Skeletal muscle tissue (tissue), 5 donors: ENCODE measurements around the gene TAS2R8. TPM values are rescaled to one million over a fixed set of nuclear protein-coding genes. Genes with fewer than 3 reads are reported as not detected.

Experiments used
- H3K27ac ChIP-seq: one replicate; pipeline ENCODE4 v1.7.0; 2013; ENCODE audit warnings: mild to moderate bottlenecking, low read depth, low read length, inconsistent platforms
- H3K27me3 ChIP-seq, 3 donors: one replicate each; pipeline ENCODE4 v1.7.0; 2013; ENCODE audit warnings: low read length in 3 of 3; ENCODE audit not compliant: control insufficient read depth in 3 of 3, insufficient read depth in 3 of 3
- H3K36me3 ChIP-seq, 3 donors: one replicate each; pipeline ENCODE4 v1.7.0; 2013; ENCODE audit warnings: low read length in 3 of 3; ENCODE audit not compliant: control insufficient read depth in 3 of 3, insufficient read depth in 3 of 3
- H3K4me1 ChIP-seq, 3 donors: one replicate each; pipeline ENCODE4 v1.7.0; 2013; ENCODE audit warnings: low read length in 3 of 3, mild to moderate bottlenecking in 3 of 3; ENCODE audit not compliant: control insufficient read depth in 3 of 3, insufficient read depth in 3 of 3
- H3K4me3 ChIP-seq, 3 donors: one replicate each; pipeline ENCODE4 v1.7.0; 2013; ENCODE audit warnings: low read length in 3 of 3
- H3K9ac ChIP-seq, 3 donors: one replicate each; pipeline ENCODE4 v1.7.0; 2013; ENCODE audit warnings: low read length in 3 of 3, mild to moderate bottlenecking in 3 of 3, moderate library complexity in 2 of 3, low read depth in 1 of 3
- H3K9me3 ChIP-seq, 3 donors: one replicate each; pipeline ENCODE4 v1.7.0; 2013; ENCODE audit warnings: low read length in 3 of 3; ENCODE audit not compliant: control insufficient read depth in 3 of 3
- small RNA-seq: library from RNA; depleted of rRNA; stranded (forward); fragments of <200 nt; gene quantifications from one replicate; pipeline ENCODE3, GENCODE V24; 2014
- total RNA-seq: library from RNA; depleted of rRNA; stranded (reverse); fragments of >200 nt; gene quantifications from one replicate; pipeline ENCODE4 v1.2.3, GENCODE V29; 2014
- donor health status: Osteomylitis.

Gene TAS2R8
- total RNA-seq, 1 donor from 2014 or later, result not detected

DNA sequence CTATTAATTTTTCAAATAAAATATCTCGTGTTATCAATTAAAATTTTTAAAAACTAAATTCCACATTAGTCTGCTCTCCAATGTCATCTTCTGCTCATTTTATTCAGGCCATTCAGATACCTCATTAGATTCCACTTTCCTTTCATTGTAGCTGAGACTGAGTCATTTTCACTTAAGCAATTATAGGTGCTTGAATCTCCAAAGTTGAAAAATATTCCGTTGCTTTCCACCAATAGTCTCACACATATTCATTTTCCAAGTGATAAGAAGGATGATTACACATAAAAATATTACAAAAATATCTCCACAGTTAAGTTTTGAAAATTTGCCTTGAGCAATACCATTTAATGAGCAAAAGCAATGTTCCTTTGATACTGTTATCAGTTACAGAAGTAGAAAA is 47.4 kb downstream of the TAS2R8 start:
- H3K4me3 ChIP-seq, result no peak overlapping the region
- no peak overlapping the region for H3K9ac ChIP-seq
- peaks cover 0 to 5% (median 0%) of the 10 kb centered on the region in 3 donors for H3K27me3 ChIP-seq

GRCh38 chr12:10756194-10756593 is 50.9 kb downstream of the TAS2R8 start:
- no peaks in the 10 kb centered on the region for H3K4me1 ChIP-seq
- H3K4me3 ChIP-seq, result no peak overlapping the region
- H3K27ac ChIP-seq, result no peak overlapping the region
- H3K9ac ChIP-seq, result no peak overlapping the region
- H3K36me3 ChIP-seq, result no peaks in the 10 kb centered on the region
- peaks cover 0 to 2% (median 0%) of the 10 kb centered on the region in 3 donors for H3K9me3 ChIP-seq
- no peaks in the 10 kb centered on the region for H3K27me3 ChIP-seq

More for the DNA sequence above, 47.4 kb downstream of the TAS2R8 start:
- H3K9me3 ChIP-seq, result peaks cover 0 to 2% (median 0%) of the 10 kb centered on the region in 3 donors
- H3K4me1 ChIP-seq, result no peaks in the 10 kb centered on the region
- H3K36me3 ChIP-seq, result no peaks in the 10 kb centered on the region
- H3K27ac ChIP-seq, result no peak overlapping the region

Small RNA genes lying within 50 kb of the gene (small RNA-seq; reads per million reads assigned to genes)
- not detected for gene PRR4

Other genes starting within 250 kb of the TAS2R8 start
- gene MAGOHB, start 193.7 kb downstream of the TAS2R8 start, total RNA-seq, result 13.0 TPM
- gene STYK1, start 133.2 kb downstream of the TAS2R8 start, total RNA-seq, result not detected
- 172 TPM for gene YBX3, start 84.0 kb downstream of the TAS2R8 start, total RNA-seq
- gene TAS2R7, start 4.7 kb downstream of the TAS2R8 start, total RNA-seq, result not detected
- gene TAS2R9, start 2.9 kb upstream of the TAS2R8 start, total RNA-seq, result 0.52 TPM
- gene TAS2R10, start 19.1 kb upstream of the TAS2R8 start, total RNA-seq, result 2.1 TPM
- gene PRR4, start 42.2 kb upstream of the TAS2R8 start, total RNA-seq, result 2.6 TPM
- gene PRH1, start 77.0 kb upstream of the TAS2R8 start, total RNA-seq, result 31.8 TPM
- 4.2 TPM for gene TAS2R13, start 102.3 kb upstream of the TAS2R8 start, total RNA-seq
- not detected for gene PRH2, start 122.0 kb upstream of the TAS2R8 start, total RNA-seq
- gene TAS2R14, start 132.0 kb upstream of the TAS2R8 start, total RNA-seq, result 6.8 TPM
- gene TAS2R50, start 179.6 kb upstream of the TAS2R8 start, total RNA-seq, result 7.8 TPM
- 6.3 TPM for gene TAS2R20, start 191.0 kb upstream of the TAS2R8 start, total RNA-seq
- gene TAS2R19, start 215.3 kb upstream of the TAS2R8 start, total RNA-seq, result 9.9 TPM
- gene TAS2R31, start 224.1 kb upstream of the TAS2R8 start, total RNA-seq, result 8.9 TPM